Glomerular visceral epithelial cell (primary cell): ENCODE measurements around the gene OTUD6A.
"Not testable (repeated sequence)": the region's sequence is repeated elsewhere in the genome, so short reads cannot be mapped to it uniquely, and the experiment has no call there.

Experiments
- DNase-seq: peaks from one replicate; pipeline ENCODE4 v3.0.0-alpha.2; 2016; ENCODE audit errors: extremely low spot score

The OTUD6A gene

DNA sequence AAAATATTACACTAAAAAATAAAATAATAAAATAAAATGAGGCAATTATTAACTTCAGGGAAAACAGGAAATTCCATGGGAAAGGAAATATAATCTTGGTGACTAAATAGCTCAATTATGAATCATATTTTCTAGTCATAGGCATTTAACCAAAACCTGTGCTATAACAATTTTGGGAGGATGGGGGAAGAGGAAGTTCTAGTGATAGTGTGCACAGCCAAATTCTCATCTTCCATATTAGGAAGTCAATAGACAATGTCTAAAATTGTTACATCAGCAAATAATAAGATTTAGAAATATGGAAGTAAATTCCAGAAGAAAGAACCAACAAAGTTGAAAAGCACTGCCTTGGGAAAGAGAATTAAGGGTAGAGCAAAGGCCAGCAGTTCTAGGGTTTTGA is 15.3 kb upstream of the OTUD6A start:
- no peak for DNase-seq

DNA sequence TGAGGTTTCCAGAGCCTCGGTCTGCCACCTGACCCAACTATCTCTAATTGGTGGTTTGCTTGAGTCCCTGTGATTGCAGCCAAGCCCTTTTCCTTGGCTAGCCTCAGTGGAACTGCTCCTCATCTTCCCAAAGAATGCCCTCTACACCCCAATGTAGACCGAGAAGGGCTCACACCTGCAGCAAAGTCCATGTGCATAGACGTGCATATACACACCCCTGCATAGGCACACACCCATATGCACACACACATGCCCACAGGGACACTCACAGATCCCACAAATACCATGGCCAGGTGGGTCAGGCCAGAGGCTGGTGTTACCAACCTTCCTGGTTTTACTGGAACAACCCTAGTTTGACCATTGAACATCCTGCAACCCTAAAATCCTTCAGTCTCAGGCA is 12.9 kb upstream of the OTUD6A start:
- DNase-seq = no peak

DNA sequence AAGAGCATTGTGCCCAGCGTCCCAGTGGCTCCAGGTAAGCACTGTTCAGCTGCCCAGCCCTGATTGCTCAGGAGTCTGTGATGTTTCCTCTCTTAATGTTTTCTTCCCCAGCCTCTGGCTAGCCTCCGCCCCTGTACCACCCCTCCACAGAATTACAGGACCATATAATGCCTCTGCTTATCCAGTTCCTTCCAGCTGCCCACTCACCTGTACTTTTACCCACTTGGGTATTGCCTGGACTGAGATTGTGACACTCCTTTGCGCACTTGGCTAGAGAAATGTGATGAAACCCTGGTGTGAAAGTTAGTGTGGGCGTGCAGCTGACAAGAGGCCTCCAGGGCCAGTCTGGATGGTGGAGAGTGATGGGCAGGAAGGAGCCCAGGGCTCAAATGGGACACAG is 12.3 kb upstream of the OTUD6A start, which contains the start of gene AWAT2:
Gene AWAT2 (minus strand): TSS at position 14 of the 400 bp plus-strand sequence. CDS start 6 bp downstream, at position 8.
- DNase-seq = no peak

DNA sequence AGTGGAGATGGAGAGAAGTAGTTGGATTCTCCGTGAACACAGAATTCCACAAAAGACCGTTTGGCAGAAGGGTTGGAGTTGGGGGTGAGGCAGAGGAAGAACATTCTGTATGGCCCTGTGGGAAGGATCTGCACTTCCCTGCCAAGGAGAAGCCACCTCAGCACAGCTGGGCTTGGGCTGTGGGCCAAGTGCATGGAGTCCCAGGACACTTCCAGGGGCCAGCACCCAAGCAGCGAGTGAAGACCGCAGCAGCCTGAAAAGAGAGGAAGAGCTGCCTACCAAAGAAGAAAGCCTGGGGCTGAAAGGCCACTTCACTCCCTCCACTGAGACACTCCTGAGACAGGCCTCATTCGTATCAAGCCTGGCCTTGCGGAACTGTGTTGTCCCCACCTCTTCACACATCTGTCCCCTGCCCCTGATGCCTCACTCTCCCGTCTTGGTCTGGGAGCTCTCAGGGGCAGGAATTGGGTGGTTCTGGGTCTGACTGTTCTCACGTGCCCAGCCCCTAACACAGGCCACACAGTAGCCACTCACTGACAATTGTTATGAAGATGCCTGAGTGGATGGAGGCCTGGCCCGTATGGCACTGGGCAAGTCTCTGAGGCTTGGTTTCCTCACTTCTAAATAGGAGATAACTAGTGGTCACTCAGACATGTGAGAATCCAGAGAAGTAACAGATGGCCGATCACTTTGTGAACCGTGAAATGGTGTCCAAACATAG is 9.2 kb upstream of the OTUD6A start:
- no peak for DNase-seq

DNA sequence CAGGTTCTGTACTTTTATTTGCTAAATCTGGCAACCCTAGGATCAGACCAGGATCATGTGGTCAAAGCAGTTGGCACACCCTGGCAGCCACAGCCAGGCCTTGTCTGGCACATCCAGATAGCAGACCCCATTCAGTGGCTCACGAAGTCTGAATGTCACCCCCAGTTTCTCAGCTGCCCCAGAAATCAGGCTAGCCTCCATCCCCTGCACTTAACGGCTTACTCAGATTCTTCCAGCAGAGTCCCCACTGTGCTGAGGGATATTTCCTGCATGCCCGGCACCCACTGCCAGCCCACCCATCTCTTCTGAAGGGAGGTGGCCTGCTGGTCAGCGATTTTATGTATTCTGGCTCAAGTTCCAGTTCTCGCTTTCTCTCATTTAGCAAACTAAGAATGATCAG is 7.9 kb upstream of the OTUD6A start:
- DNase-seq = no peak

DNA sequence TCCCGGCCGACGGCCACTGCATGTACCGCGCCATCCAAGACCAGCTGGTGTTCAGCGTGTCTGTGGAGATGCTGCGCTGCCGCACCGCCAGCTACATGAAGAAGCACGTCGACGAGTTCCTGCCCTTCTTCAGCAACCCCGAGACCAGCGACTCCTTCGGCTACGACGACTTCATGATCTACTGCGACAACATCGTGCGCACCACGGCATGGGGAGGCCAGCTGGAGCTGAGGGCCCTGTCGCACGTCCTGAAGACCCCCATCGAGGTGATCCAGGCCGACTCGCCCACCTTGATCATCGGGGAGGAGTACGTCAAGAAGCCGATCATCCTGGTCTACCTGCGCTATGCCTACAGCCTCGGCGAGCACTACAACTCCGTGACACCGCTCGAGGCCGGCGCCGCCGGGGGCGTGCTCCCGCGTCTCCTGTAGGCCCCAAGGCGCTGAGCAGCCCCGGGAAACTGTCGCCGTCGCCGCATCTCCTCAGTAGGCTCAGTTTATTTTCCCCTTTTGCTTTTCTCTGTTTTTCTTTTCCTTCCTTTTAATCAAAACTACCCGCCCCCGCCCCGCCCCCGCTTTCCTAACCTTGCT is 799 bp downstream of the OTUD6A start:
- DNase-seq = no peak

DNA sequence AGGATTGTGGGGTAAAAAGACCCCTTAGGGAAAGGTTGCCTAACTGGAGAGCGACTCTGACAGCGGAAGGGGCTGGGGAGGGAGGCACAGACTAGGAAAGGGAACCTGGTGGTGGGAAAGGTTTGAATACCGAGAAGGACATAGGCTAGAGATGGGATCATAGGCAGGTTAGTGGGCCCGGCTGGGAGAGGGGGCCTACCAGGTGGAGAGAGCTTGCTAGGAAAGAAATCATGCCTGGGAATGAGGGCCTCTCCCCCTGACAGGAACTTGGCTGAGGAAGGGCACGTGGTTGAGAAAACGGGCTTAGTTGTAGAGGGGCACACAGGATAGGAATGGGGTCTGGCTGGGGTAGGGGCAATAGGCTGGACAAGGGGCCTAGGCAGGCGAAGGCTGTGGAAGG is 4.4 kb downstream of the OTUD6A start:
- no peak for DNase-seq

DNA sequence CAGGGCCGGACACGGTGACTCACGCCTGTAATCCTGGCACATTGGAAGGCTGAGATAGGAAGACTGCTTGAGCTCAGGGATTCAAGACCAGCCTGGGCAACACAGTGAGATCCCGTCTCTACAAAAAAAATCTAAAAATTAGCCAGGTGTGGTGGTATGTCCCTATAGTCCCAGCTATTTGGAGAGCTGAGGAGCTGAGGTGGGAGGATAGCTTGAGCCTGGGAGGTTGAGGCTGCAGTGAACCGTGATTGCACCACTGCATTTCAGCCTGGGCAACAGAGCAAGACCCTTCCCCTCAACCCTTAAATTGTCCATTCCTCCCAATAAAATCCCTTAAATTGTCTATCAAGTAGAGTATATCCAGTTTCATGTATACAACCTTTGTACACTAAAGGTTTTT is 17.0 kb downstream of the OTUD6A start:
- no peak for DNase-seq

DNA sequence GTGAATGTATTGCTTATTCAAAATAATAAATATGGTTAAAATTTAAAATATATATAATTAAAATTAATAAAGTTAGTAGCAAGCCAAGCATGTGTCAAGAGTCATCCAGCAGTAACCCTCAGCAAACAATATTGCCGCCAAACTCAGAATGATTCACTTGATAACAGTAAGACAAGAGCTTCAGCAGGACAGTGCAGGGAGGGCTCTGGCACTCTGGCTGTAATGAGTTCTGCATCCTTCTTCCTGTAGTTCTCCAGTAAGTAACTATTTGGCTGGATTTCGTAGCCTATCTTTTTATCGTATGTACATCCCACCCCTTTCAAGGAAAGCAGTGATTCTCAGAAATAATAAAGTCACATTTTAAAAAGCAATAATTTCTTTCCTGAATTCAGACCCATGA is 17.6 kb downstream of the OTUD6A start:
- no peak for DNase-seq

DNA sequence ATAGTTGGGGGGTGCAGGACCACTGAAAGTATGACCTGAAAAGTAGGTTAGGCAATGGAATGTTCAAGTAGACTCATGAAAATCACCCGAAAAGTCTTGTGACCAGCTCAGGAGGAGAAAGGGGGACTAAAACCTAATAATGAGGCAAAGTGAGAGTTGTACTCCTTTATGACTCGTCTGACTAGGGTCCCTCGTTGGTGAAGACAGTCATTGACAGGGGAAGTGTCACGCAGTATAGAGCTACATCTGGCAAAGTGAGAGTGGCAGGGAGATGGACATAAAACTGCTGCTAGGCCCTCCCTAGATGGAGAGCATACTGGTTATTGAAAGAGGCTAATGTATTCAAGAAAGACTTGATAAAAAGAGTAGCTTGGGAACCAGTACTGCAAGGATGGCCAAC is 20.5 kb downstream of the OTUD6A start:
- DNase-seq = no peak

DNA sequence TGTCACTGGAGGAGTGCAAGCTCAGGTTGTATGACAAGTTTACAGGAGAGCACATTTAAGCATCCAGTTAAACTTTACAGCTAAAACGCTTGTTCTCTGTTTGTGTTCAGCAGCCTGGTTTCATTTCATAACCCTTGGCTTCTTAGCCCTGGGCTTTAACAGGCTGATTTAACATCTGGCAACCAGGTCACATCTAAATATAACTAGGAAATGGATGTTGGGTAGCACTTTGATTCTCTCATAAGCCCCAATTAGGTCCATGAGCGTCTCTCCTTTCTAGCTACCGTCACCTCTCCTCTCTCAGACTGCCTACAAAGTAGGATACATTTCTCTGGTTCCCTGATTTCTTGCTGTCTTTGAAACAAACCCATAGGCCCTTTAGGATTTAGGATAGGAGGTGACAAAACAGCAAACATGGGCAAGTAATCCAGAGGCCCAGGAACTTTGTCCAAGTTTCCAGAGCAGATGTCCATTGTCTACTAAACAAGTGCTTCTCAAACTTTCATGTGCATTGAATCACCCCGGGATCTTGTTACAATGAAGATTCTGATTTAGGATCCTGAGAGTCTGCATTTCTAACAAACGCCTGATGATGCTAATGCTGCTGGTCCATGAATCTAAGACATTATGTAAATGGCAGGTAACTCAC is 22.5 kb downstream of the OTUD6A start:
- DNase-seq = no peak

DNA sequence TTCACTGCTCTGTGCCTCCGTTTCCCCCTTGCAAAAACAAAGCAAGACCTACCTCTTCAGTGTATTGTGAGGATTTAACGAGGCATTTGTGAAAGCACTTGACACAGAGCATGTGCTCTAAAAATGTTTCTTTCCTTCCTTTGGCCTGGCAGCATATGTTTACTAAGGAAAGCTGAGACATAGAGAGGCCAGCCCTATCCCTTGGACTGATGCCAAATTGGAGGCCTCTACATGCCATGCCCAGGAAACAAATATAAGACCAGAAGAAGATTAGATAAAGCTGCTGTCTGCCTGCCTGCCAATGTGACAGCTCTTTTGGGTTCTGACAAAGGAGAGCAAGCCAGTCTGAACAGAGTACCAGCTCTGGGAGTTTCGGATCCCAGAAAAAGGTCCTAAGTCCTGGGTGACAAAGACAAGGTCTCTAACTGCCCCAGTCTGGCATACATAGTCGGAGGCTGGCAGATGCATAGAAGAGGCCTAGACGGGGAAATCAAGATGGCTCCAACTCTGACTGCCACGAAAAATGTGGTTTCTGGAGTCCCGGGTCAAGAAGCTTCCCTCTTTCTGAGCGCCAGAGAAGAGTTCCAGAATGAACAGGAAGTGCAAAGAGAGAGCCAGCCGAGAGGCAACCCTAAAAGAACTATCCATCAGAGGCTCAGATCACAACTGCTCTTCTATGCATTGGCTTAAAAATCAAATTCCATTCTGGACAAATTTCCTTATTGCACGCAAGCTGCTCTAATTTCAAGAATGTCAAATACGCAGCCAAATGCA is 25.8 kb downstream of the OTUD6A start:
- no peak for DNase-seq

DNA sequence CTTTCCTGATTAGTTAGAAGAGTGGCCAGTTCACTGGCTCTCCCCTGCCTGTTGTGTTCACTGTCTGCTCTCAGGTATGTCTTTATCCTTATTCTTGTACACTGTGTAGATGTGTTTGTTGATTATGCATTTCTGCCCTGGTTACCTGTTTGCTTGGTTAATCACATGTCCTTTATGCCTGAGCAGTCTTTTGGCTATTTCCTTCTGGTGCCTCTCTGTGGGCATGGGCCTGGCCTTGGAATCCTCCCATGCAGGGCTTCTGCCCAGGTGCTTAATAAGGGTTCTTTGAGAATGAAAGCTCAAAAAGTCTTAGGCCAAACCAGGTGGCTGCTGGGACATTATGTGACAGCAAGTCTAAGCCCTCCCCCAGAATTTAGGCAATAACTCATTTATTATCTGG is 26.5 kb downstream of the OTUD6A start:
- no peak for DNase-seq

DNA sequence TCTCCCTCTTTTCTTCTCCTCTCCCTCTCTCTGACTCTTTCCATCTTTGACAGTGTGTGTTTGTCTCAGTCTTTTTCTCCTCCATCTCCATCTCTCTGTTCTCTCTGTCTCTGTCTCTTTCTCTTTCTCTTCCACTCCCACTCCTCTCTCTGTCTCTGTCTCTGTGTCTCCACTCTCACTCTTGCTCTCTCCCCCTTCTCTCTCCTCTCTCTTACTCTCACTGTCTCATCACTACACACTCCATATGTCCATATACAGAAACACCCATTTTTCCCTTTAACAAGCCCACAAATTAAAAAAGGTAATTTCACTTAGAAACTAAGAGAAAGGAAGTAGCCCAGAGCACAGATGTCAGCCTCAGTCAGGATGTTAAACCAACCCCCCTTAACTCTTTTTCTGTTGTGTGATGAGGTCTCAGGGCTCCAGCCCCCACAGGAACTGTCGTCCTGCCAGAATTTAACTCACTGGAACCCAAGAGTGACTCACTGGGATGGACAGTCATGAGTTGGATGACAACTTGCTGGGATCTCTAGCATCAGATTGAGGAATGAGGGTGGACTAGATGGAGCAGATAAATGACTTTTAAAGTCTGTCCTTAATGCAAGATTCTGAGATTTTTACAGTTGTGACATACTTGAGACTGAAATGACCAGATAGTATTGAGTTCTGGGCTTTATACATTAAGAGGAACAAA is 27.5 kb downstream of the OTUD6A start:
- peak; percentile 25 for DNase-seq

DNA sequence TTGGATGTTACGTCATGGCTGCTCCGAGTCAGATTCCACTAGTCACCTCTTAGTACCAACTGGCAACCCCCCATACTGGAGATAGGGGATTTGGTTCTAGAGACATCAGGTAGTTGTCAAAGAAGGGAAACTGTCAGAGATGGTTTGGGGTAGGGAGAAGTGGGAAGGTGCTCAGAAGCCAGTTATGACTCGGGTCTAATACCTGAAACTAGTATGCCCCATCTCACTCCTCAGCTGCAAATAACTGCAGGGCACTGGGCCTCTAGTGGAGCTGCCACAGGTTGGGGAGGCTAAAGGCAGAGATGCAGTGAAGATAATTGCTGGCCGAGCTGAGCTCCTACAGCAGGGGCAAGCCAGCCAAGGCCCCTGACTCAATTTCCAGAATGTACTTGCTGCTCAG is 30.0 kb downstream of the OTUD6A start:
- no peak for DNase-seq

DNA sequence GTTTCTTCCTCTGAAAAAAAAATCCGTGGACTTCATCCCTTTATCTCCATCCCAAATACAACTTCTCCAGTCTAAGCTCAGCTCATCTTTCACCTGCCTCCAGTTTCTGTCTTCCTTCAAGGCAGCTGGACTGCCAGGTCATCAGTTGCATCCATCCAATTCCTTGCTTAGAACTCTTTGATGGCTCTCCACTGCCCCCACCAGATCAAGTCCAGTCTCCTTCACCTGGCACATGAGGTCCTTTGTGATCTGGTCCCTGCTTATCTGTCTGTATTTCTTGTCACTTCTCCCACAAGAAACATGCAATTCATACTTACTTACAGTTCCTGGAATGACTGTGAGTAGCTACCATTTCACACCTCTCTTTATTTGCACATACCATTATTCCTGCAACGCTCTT is 33.8 kb downstream of the OTUD6A start:
- DNase-seq = peak; percentile 2

DNA sequence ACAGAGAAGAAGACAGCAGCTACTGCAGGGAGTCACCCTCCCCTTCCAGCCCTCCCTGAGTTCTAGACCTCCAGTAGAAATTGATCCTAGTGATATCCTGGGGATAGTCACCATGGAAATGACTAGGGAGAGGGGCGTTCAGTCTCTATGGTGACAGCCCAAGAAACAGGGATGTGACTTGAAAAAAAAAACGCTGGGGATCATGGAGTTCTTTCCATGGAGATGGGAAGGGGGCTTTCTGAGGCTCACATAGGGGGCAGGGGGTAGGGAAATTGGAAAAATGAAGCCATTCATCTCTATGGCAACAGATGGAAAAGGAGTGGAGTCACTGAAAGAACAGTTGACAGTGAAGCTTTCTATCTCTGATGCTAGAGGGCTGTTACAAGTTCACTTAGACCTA is 43.0 kb downstream of the OTUD6A start:
- DNase-seq = no peak

DNA sequence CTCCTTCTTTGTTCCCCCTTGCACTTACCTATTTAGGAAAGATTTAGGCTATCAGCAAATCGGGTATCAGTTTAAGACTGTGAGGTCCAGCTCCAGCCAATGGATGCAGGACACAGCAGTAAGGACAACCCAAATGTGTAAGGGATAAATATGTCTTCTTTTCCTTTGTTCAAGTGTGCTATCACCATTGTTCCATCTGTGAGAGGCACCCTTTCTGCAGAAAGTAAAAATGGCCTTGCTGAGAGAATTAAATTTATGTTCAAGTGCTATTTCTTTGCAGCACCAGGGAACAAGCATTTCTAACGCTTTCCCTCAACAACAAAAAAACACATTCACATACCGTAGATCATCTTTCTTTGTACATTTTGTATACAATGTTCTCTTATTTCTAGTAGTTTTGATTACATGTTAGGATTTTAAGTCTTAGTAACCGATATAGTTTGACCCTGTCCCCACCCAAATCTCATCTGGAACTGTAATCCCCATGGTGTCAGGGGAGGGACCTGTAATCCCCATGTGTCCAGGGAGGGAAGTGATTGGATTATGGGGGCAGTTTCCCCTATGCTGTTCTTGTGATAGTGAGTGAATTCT is 49.3 kb downstream of the OTUD6A start:
- not testable (repeated sequence) for DNase-seq
